ENCODE measurements around the gene CRTC2. TPM values are rescaled to one million over a fixed set of nuclear protein-coding genes. Genes with fewer than 3 reads are reported as not detected.

The CRTC2 gene
- total RNA-seq, 1 experiment from 2014 or later: 45.7 TPM

GRCh38 chr1:153987621-153988020, 29.2 kb upstream of the CRTC2 start:
- Histone ChIP-seq H3K18ac (ENCODE audit: insufficient read length, low read depth, low read length) (no peak overlapping the region), H3K4ac (ENCODE audit: low read depth, low read length) (no peak overlapping the region), H3K9me3 (ENCODE audit: control insufficient read depth, low read depth, low read length) (no peaks in the 10 kb centered on the region), H3K79me2 (ENCODE audit: insufficient read depth, low read length) (peaks cover 5% of the 10 kb centered on the region; the same call in 1 of the 2 replicates), H2BK5ac (ENCODE audit: insufficient read length, low read length) (no peak overlapping the region), H4K5ac (ENCODE audit: insufficient read length, low read depth, low read length) (no peak overlapping the region), H3K23ac (ENCODE audit: insufficient read length, low read depth, low read length) (no peak overlapping the region), H3K4me1 (ENCODE audit: insufficient read depth, low read length) (no peaks in the 10 kb centered on the region), H2AK5ac (ENCODE audit: insufficient read length, low read length) (no peak overlapping the region), H3K27ac (ENCODE audit: insufficient read length, low read depth, low read length) (no peak overlapping the region), H4K91ac (ENCODE audit: insufficient read length, low read depth, low read length) (no peak overlapping the region), H3K79me1 (ENCODE audit: insufficient read depth, low read depth, low read length, poor library complexity, severe bottlenecking) (peaks cover 4% of the 10 kb centered on the region), H2BK120ac (ENCODE audit: low read depth, low read length, poor library complexity, severe bottlenecking) (no peak overlapping the region), H3K56ac (ENCODE audit: insufficient read length, low read depth, low read length) (no peak overlapping the region), H2AFZ (ENCODE audit: low read length) (no peak overlapping the region), H2BK15ac (ENCODE audit: low read depth, low read length) (no peak overlapping the region), H4K20me1 (ENCODE audit: control insufficient read depth, insufficient read depth, insufficient read length) (no peaks in the 10 kb centered on the region), H2BK20ac (ENCODE audit: low read depth, low read length, poor library complexity, severe bottlenecking) (no peak overlapping the region), H3T11ph (ENCODE audit: low read length) (no peak overlapping the region), H2BK12ac (ENCODE audit: insufficient read length, low read depth, low read length) (no peak overlapping the region), H3K27me3 (ENCODE audit: insufficient read depth, low read length) (no peaks in the 10 kb centered on the region), H3K4me2 (ENCODE audit: insufficient read depth, insufficient read length, low read length) (no peak overlapping the region), H4K8ac (replicated peaks; ENCODE audit: insufficient read length, low read depth, low read length) (no peak overlapping the region), H3K9ac (ENCODE audit: extremely low read depth, insufficient read length, low read length) (no peak overlapping the region), H3K23me2 (ENCODE audit: insufficient read length, low read depth, low read length, poor library complexity, severe bottlenecking) (peaks cover 18% of the 10 kb centered on the region), H3K14ac (ENCODE audit: insufficient read depth, low read length) (no peak overlapping the region)
- H3K9me3 Mint-ChIP-seq: no peaks in the 10 kb centered on the region; a peak in 2 of 5 replicates
- no peaks in the 10 kb centered on the region for H3K27me3 Mint-ChIP-seq (ENCODE audit: low read depth)
- H3K4me1 Mint-ChIP-seq: peaks cover 27 to 28% of the 10 kb centered on the region in 2 experiments
- no peak for DNase-seq
- peaks cover 28 to 39% (median 38%) of the 10 kb centered on the region in 3 experiments for H3K36me3 Mint-ChIP-seq (ENCODE audit: insufficient read depth in 1 of 3, low read depth in 3 of 3)
- 0 out of 5 replicates have a peak overlapping the region, but pooled peaks of 1 of the 2 experiments have one; percentile 28 for H3K4me3 Mint-ChIP-seq
- WGBS (ENCODE audit: extremely low coverage, insufficient read length, low lambda C conversion rate): no CpG with 5 or more reads among the region's 8 CpGs
- TF ChIP-seq CTCF (conservative IDR thresholded peaks at IDR 0.05): no peak
- no peak overlapping the region for H3K27ac Mint-ChIP-seq
